Measurements from ENCODE around the gene ARHGAP26.
"Not testable (repeated sequence)": the region's sequence is repeated elsewhere in the genome, so short reads cannot be mapped to it uniquely, and the experiment has no call there.

The ARHGAP26 gene

DNA sequence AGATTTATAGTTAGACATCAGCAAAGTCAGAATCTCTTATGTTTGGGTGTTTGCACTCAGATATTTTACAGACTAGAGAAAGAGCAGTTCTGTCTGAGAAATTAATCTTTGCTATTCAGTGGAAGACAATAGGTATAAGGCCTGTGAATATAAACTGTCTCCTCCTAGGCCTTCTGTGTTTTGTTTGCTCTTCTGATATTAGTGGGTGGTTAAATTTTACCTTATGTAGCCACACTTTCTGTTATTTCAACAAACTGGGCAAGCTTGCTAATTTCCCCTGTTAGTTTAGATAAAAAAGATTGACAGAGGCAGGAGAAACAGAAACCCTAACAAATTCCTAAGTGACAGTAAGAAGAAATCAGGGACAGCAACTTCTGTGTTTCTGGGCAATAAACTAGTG lies 141.6 kb downstream of the ARHGAP26 start:
- no peak for DNase-seq

GRCh38 chr5:142913728-142914338 lies 143.7 kb downstream of the ARHGAP26 start:
- no peak for DNase-seq

GRCh38 chr5:142915038-142915437 lies 144.9 kb downstream of the ARHGAP26 start:
- DNase-seq = no peak

DNA sequence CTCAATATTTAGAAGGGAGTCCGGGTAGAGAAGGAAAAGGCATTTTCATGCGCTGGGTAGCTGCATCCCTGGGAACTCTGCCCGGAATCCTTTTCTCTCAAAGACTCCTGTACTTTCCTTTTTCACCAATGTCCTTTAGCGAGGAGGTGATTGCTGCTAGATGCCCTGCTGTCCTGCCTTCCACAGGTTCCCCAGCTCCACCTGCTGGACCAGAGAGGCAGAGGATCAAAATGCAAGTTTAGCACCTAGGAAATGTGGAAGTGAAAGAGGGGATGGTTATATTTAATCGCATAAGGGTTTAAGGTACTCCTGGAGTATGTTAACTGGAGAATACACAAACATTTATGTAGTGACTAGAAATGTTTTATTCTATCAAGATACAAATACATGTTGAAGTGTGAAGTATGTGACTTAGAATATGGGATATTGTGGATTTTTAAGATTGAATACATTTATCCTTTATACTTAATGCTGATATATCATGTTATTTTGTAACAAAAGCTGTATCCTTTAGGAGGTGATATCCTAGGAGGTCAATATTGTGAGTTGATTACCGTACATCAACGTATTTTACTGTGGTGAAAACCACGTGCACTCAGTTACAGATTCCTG lies 145.7 kb downstream of the ARHGAP26 start:
- DNase-seq = no peak

GRCh38 chr5:142918959-142919635 lies 148.9 kb downstream of the ARHGAP26 start:
- DNase-seq = no peak

DNA sequence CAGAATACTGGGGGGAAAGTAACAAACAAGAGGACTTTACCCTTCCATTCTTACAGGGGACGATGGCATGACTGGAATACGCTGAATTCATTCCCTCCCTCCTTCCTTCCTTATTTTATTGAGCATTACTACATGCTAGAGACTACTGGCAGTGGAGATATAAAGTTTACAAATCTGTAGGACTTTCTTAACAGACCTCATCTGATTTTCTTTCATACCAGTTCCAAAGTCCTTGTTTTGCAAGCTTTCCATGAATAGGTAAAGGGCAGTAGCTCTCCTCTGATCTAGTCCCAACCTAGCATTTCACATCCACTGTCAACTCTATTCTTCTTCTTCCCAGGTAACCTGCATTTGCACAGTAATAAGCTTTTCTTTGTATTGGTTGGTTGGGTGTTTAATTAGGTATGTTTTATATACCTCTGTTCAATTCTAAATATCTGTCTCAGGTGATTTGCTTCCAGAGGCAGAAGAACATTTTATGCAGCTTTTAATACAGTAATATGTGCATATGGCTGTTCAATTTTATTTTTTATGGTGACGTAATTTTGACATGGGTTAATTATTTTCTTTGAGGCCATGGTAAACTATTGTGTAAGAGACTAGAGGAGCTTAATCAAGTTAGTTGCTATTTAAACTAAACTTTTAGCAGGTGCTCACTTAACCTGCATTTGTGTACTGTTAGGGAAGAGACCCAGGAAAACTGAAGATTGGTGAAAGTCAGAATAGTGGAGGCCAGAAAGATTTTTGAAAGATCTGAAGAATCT lies 150.9 kb downstream of the ARHGAP26 start:
- DNase-seq = no peak

GRCh38 chr5:142922223-142922952 lies 152.2 kb downstream of the ARHGAP26 start:
- DNase-seq = peak; percentile 31

GRCh38 chr5:142924135-142924883 lies 154.1 kb downstream of the ARHGAP26 start:
- peak; percentile 8 for DNase-seq

- no peak for DNase-seq
Observed at GRCh38 chr5:142925795-142926194, 155.6 kb downstream of the ARHGAP26 start.

- no peak for DNase-seq
Observed at GRCh38 chr5:142926549-142926948, 156.4 kb downstream of the ARHGAP26 start.

GRCh38 chr5:142928999-142929398 lies 158.8 kb downstream of the ARHGAP26 start:
- not testable (repeated sequence) for DNase-seq

- no peak for DNase-seq
Observed at GRCh38 chr5:142929587-142929986, 159.4 kb downstream of the ARHGAP26 start.

DNA sequence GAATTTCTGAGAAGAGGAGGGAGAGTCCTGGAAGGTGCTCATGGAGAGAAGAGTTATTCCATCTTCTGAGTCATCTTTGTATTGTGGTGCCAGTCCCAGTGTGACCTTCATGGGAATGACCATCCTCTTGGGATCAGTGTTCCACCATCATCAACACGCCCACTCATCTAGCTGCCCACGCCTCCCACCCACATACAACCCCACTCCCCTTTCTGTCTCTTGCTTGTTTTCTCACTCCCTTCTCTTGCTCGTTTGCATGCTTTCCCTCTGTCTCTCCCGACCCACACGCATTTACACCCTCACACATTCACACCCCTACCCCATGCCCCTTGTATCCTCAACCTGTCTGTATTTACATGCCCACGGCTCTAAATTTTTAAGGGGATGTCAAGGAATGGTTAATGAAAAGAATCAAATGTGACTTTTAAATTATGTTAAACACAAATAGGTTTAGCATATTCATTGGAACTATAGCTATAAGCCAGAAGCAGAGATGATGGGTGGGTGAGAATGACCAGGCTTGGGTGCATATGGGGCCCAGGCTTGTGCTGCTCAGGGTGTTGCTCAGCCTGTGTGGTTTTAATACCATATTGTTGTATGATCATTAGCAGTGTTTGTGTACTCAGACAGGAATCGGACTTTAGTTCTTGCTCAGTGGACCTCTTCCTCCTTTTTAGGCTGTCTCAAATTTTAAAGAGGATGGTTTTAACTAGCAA lies 160.4 kb downstream of the ARHGAP26 start:
- no peak for DNase-seq

DNA sequence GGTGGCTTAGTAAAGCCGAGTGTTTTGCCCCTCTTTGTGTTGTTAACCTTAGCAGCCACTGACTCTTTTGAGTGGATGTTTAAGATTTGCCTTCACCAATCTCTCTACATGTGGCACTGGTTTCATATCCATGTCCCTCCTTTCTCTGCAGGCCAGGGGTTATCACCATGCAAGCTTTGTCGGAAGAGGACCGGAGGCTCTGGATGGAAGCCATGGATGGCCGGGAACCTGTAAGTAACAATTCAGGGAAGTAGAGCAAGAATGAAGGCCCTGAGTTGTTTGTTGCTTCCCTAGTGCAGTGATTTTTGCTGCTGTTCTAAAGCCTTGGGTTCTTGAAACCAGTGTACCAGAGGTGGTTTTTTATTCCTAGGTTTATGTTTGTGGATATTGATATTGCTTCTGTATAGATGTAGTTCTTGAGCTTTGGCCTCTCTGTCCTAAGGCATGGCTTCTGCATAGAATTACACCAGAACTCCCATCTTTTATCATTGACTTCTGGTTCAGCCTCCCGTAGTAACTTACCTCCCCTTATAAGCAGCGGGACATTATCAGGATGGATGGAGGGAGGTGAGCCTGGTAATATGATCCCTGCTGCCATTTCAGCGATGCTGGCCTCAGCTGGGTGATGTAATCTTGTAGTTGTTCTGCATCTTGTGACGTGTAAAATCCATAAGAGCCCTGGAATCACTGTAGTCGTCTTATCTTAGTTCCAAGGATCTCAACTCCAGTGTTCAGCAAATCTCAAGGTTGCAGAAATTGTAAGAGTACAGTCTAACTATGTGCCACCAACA lies 161.9 kb downstream of the ARHGAP26 start:
- DNase-seq = no peak

- DNase-seq = no peak
Observed at GRCh38 chr5:142934051-142934762, 164.0 kb downstream of the ARHGAP26 start.

- DNase-seq = no peak
Observed at GRCh38 chr5:142935014-142935413, 164.8 kb downstream of the ARHGAP26 start.

DNA sequence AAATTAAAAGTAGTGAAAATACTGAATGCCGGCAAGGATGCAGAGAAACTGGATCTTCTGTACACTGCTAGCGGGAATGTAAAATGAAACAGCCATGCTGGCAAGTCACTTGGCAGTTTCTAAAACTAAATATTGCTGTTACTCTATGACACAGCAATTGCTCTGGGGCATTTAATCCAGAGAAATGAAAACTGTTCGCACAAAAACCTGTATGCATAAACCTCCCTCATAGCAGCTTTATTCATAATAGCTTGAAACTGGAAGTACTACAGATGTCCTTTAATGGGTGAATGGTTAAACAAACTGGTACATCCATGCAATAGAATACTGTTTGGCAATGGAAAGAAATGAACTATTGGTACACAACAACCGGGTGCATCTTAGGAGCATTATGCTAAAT lies 167.2 kb downstream of the ARHGAP26 start:
- DNase-seq = no peak

DNA sequence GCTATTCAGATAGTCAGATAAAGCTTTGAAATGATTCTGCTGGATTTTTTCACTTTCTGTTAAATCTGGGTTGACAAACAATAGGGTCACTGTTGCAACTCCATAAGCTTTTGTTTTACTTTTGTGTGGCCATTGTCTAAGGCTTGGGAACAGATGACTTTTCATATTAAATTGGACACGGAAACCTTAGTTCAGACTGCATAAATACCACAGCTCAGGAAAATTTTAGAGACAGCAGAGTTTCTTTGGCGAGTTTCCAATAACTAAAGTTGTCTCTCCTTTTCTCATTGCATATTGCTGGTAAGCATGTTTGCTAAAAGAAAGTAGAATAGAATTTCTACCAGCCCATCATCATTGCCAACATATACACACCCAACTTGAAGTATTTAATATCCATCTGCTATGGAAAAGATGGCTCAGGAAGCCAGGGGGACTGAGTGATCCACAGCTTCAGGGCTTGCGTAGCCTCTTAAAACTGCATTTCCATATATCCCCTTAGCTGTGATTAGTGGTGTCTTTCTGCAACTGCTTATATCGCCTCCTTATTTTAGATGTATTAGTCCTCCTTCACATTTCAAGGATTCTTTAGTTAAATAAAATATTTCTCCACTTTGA lies 168.2 kb downstream of the ARHGAP26 start:
- peak; percentile 20 for DNase-seq

DNA sequence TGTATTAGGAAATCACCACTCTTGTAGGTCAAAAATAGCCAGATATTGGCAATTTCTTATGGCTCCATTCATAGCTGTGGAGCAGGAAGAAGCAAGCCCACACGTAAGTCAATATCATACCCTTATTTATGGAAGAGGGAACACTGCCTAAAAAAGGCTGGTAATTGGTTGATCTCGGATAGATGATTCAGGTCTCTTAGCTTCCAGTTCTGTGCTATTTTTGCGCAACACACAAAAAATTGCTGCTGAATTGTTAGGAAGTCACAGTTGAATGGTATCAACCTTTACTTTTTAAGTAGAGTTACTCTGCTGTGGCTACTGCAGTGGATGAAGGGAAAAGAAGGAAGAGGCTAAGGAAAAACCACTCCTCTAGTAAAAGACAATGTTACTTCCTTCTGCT lies 168.8 kb downstream of the ARHGAP26 start:
- DNase-seq = no peak

All from NCI-H446 treated with DMSO at 0.1 percent for 48 hours (cell line).